Lower leg skin (tissue), 3 donors: ENCODE data around the gene AP1G1.

Experiments
- POLR2A ChIP-seq, 2 donors: fragments of 450-650 bp; IDR thresholded peaks; one replicate each; pipeline ENCODE4 v1.6.1; 2016 to 2017; ENCODE audit warnings: antibody characterized with exemption in 2 of 2, mild to moderate bottlenecking in 1 of 2, moderate library complexity in 1 of 2
- TF ChIP-seq, protein P1 (sequence below), 3 donors: fragments of 450-650 bp; IDR thresholded peaks; one replicate each; pipeline ENCODE4 v1.5.1; 2016; ENCODE audit warnings: antibody characterized with exemption in 3 of 3, mild to moderate bottlenecking in 3 of 3, moderate library complexity in 2 of 3

GRCh38 chr16:71846431-71846830, 37.8 kb upstream of the AP1G1 start:
- TF ChIP-seq, protein P1, sequence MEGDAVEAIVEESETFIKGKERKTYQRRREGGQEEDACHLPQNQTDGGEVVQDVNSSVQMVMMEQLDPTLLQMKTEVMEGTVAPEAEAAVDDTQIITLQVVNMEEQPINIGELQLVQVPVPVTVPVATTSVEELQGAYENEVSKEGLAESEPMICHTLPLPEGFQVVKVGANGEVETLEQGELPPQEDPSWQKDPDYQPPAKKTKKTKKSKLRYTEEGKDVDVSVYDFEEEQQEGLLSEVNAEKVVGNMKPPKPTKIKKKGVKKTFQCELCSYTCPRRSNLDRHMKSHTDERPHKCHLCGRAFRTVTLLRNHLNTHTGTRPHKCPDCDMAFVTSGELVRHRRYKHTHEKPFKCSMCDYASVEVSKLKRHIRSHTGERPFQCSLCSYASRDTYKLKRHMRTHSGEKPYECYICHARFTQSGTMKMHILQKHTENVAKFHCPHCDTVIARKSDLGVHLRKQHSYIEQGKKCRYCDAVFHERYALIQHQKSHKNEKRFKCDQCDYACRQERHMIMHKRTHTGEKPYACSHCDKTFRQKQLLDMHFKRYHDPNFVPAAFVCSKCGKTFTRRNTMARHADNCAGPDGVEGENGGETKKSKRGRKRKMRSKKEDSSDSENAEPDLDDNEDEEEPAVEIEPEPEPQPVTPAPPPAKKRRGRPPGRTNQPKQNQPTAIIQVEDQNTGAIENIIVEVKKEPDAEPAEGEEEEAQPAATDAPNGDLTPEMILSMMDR (IDR thresholded peaks at IDR 0.05), result no peak
- no peak for TF ChIP-seq POLR2A (IDR thresholded peaks at IDR 0.05)
